Measurements from ENCODE around the gene GLI3.

DNA sequence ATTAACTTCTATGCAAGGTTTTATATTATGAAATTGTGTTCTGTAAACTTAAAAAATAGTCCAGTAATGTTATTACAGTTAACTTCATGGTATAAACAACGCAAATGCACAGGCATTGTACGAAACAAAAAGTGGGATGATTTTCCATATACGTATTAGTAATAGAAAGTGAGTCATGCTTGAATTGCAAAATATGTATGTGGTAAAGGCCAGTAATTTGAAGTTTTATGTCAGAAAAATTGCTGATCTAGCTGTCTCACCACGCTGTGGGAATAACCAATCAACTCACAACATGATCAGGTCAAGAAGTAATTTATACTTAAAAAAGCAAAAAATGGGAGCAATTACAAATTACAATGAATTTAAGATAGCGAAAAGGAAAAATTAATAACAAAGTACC is 37.0 kb upstream of the GLI3 start:
- TF ChIP-seq EZH2 (IDR thresholded peaks at IDR 0.05) (no peak), EZH2phosphoT487 (IDR thresholded peaks at IDR 0.05) (no peak)
- TF ChIP-seq, protein P1, sequence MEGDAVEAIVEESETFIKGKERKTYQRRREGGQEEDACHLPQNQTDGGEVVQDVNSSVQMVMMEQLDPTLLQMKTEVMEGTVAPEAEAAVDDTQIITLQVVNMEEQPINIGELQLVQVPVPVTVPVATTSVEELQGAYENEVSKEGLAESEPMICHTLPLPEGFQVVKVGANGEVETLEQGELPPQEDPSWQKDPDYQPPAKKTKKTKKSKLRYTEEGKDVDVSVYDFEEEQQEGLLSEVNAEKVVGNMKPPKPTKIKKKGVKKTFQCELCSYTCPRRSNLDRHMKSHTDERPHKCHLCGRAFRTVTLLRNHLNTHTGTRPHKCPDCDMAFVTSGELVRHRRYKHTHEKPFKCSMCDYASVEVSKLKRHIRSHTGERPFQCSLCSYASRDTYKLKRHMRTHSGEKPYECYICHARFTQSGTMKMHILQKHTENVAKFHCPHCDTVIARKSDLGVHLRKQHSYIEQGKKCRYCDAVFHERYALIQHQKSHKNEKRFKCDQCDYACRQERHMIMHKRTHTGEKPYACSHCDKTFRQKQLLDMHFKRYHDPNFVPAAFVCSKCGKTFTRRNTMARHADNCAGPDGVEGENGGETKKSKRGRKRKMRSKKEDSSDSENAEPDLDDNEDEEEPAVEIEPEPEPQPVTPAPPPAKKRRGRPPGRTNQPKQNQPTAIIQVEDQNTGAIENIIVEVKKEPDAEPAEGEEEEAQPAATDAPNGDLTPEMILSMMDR (IDR thresholded peaks at IDR 0.05): no peak

Data from neural progenitor cell (in vitro differentiated cells).